HG02642 (cell line): ENCODE results near the gene PCYT1B.
"Not testable (repeated sequence)": the region's sequence is repeated elsewhere in the genome, so short reads cannot be mapped to it uniquely, and the experiment has no call there.

Experiments used
- ATAC-seq: cut with Tn5 transposase; IDR thresholded peaks from one replicate; pipeline ENCODE4 v1.9.1; 2021; ENCODE audit warnings: mild to moderate bottlenecking; ENCODE audit not compliant: unreplicated experiment, poor library complexity

The PCYT1B gene

DNA sequence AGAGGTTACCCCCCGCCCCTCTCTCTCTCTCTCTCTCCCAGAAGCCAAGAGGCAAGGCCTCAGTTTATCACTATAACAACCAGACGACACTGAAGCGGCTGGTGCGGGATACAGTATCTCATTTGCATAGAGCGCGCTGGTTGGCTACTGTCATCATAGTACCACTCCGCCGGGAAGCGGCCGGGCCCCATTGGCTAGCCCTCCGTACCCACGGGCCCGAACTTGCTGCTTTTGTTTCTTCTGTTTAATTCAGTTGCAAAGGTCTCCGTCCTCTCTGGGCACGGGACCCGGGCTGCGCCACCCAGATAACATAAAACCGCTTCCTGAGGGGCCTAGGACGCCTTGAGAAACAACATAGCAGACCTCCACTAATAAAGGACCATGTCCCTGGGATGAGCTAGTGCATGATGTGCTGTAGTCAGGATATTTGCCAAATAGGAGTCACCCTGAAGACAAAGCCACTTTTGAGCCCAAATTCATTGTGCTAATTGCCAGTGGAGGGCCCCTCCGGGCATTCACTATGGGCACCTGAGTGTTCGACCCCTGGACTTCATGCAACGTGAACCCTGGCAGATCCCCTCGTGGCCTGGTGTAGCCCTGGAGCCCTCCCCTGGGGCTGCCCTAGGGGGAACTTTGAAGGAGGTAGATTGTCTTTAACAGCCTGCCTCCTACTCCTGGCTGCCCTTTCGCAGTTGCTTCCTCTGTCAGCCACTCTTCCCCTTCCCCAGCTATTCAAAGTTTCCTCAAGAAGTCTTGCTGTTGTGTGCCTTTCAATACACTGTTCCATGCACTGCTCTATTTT is at the start of gene PCYT1B:
Gene PCYT1B, minus strand, starts transcription at position 91 of the 802 bp plus-strand sequence. CDS start 242 bp downstream, outside the sequence.
- ATAC-seq = peak; percentile 88

DNA sequence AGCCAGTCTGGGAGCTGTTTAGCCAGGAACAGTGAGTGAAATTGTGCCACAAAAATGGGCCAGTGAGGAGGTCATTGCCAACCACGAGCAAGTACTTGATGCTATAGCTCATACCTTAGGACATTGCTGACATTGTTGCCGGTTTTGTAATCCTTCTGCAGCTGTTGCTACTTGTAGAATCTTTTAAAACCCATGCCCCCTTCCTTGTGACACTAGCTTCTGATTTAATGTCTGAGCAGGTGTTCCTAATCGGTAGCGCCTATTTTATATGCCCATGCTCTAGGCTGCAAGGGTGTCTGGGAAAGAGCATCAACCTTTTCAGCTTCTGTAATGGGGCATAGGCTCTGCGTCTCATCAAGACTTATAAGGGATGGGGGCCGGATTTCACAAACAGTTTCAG is 49.1 kb upstream of the PCYT1B start:
- no peak for ATAC-seq

DNA sequence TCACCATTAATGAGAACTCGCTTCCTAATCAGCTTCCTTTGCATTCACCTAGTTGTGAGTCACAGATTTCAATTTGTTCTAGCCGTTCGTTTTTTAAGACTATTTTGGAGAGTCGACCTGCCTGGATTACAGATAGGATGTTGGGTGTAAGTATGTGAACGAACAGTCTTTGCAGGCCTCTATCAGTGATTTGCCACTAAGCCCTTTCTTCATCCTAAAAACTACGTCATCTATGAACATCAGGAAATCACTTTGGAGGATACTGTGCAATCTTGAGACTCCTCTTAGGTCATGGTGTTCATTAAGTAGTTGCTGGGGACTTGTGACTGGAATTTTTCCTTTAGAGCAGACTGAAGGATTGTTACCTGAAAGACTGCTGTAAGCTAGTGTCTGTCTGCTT is 47.7 kb upstream of the PCYT1B start:
- ATAC-seq = no peak

DNA sequence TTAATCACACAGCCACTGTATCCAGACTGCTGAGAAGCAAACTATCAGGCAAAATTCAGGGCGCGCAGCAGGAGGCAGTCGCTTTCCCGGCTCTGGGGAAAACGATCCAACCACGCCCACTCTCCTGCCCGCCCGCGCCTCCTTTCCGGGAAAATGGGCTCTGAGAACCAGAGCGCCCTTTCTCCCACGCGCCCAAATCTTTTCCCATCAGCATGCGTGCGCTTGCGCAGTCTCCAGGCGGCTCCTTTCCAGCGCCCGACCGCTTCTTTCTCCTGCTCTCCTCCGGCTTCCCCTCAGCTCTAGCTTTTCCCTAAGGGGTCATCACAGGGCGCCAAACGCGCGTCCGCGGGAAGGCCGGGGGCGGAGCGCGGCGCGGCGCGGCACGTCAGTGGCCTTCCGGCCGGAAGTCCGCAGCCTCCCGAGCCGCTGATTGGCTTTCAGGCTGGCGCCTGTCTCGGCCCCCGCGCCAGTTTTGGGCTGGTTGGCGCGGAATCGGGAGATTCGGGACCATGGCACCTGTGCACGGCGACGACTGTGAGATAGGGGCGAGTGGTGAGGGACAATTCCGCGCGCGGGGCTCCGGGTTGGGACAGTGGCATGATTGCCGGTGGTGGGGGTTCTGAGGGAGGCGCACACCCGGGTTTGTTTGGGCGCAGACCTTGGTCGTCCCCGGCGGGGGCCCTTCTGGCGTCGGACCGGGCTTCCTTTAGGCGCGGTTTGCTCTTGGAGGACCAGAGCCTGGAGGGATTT is 46.5 kb upstream of the PCYT1B start, which contains the start of gene POLA1:
Gene POLA1, plus strand, starts transcription at position 466 of the 750 bp plus-strand sequence. Its CDS starts 44 bp downstream, at position 510.
- ATAC-seq = peak; percentile 98

DNA sequence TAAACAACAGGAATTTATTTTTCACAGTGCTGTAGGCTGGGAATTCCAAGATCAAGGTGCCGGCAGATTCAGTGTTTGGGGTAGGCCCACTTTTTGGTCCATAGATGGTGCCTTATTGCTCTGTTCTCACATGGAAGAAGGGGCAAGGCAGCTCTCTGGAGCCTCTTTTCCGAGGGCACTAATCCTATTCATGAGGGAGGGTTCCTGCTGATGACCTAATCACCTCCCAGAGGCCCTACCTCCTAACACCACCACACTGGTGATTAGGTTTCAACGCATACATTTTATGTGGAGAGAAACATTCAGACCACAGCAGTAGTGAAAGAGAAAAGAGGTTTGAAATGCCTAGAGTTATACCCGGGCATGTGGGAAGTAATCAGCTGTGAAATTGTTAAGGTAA is 45.2 kb upstream of the PCYT1B start:
- ATAC-seq = no peak

DNA sequence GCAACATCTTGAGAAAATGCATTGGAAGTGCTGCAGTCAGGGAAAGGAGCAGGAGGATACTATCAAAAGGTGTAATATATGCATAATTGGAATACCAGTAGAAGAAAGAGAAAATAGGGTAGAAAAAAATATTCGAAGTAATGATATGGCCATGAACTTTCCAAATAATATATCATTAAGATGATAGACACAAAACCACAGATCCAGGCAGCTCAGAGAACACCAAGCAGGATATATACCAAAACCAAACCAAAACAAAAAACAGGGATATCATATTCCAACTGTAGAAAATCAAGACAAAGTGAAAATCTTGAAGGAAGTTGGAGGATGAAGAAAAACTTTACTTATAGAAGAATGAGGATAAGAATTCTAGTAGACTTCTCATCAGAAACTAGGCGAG is 36.9 kb upstream of the PCYT1B start:
- ATAC-seq = no peak

DNA sequence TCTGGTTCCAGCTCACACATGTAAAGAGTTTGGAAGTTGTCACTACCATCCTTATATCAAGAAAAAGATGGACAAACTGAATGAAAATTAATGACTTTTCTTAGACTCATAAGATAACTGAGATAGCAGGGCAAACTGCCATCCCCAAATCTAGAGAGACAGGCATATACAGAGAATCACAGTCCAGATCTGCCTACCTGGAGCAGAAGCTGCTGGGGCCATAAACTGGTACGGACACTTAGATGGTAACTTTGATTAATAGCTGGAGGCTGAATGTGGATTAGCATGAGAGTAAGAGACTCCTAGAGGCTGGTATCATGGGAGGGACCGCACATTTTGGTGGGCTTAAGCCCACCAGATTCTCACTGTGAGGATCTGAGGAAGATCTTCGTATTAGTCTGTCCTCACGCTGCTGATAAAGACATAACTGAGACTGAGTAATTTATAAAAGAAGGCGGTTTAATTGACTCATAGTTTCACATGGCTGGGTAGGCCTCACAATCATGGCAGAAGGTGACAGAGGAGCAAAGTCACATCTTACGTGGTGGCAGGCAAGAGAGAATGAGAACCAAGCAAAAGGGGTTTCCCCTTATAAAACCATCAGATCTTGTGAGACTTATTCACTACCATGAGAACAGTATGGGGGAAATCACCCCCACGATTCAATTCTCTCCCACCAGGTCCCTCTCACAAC is 35.7 kb upstream of the PCYT1B start:
- no peak for ATAC-seq

DNA sequence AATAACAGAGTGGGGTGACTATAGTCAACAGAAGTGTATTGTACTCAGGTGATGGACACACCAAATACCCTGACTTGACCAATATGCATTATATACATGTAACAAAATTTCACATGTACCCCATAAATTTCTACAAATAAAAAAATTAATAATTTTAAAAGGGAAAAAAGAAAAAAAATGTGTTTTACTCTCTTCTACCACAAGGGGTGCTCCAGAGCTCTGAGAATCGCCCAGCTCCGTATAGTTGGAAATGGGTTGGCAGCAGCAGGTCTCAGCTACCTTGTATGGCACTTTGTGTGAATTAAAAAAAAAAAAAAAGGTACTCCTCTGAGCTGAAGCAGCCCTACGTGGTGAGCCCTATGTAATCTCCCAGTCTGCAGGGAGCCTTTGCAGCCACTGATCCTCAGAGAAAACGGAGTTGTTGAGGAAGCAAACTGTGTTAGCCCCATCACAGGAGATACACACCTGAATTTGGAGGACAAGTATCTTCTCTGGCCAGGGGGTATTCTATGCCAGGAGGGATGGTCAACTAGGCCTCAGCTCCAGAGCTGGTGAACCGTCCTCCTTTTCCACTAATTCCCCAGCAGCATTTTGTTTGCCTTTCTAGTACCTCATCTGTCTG is 29.4 kb upstream of the PCYT1B start:
- no peak for ATAC-seq

DNA sequence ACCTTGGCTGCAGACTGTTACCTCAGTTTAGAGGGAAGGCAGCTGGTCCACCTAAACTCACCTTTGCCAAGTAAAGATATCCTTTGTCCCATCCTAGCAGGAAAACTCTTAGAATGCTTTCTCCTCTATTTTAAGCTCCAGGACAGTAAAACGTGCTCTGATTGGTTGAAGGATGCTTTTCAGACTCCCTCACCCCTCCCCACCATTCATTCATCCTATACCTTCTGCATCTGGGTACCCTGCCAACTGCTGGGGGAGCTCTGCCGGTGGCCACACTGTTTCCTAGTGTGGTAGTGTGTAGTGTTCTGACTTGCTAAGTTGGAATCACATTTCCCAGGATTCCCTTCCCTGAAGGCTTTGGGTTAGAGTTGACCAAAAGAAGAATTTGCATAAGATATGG is 26.3 kb upstream of the PCYT1B start:
- ATAC-seq = no peak

DNA sequence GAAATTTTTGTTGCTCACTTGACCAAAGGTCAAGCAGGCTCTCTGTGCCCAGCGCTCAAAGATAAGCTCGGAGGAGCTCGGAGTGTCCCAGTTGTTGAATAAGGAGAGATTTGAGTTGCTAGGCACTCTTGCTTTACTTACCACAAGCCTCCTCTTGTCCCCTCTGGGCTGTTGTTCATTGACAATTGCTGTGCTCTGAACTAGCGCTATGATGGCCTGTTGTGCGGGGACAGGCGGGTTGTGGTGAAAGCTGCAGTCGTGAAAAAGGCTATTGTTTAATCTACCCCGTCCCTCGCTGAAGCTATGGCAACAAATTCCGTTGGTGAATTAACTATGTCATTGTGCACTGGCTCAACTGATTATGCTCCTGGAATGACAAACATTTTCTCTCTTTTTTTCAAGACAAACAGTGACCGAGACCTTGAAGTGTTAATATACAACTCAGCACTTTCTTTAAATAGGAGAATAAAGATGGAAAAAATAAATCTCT is 25.6 kb upstream of the PCYT1B start:
- ATAC-seq = no peak

DNA sequence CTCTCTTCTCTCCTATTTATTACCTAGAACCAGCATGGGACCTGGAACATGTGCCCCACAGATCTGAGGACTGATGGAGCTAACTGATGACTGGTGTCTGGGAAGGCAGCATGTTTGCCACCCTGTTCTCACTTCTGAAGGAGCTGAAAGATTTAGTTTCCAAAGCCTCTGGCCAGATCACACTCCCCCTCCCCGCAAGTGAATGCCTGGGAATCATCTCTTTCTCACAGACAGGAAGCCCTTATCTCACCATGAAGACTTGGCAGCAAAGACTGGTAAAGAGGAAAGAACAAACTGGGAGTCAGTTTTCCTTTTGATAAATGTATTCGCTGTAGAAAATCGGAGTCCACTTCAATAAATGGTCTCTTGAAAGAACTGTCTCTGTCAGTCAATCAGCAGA is 21.0 kb upstream of the PCYT1B start:
- no peak for ATAC-seq

DNA sequence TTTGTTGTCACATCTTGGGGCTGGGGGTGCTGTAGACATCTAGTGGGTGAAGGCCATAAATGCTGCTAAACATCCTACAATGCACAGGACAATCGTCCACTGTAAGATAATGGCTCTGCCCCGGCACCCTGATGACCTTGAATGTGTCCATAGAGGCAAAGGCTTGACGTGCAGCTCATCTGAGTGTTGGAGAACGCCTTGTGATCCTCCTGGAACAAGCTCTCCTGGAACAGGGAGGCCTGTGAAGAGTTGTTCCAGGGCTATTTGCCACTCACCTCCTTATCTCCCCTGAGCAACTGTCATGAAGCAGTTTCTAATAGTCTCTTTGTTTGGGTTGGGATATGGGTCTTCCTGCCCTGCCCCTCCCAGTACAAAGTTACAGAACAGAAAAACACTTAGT is 15.2 kb upstream of the PCYT1B start:
- ATAC-seq = no peak

DNA sequence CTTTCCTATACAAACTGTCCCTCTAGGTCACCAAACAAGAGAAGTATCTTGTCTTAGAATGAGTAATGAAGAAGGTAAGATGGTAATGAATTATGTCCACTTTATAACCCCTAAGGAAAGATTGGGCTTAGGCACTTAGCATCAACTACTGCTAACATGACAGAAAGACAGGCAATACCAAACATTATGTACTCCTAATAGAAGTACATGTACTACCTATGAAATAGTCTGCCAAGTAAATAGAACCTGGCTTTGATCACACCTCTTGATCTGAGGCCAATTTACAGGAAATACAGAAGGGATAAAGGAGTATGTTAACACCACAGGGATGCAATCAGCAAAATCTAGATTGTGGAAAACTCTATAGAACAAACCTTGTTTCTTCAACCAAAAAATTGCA is 14.1 kb upstream of the PCYT1B start:
- no peak for ATAC-seq

DNA sequence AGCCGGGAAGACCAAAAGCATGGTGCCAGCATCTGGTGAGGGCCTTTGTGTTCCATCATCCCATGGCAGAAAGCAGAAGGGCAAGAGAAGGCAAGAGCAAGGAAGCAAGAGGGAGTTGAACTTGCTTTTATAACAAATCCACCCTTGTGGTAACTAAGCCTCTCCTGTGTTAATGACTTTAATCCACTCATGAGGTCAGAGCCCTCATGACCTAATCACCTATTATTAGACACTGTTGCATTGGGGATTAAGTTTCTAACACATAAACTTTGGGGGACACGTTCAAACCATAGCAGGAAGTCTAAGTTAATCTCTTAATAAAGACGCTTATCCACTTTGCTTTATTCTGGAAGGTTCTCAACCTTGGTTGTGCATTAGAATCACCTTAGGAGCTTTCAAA is 12.5 kb upstream of the PCYT1B start:
- no peak for ATAC-seq

DNA sequence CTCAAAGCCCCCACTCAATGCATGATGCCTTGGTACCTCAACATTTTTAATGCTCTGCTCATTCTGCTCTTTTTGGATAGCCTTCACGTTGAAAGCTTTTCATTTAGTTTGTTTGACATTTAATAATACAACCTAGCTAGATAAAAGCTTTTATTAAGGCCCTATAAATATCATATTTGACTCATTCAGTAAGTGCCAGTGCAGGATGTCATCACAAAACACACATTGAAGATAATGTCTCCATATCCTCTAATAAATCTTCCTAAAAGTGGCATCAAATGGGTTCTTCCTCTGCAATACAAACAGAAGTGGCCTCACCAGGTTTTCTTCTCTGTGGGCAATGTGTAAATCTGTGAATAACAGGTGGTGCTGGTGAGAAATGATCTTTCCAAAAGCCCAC is 12.0 kb upstream of the PCYT1B start:
- ATAC-seq = no peak

DNA sequence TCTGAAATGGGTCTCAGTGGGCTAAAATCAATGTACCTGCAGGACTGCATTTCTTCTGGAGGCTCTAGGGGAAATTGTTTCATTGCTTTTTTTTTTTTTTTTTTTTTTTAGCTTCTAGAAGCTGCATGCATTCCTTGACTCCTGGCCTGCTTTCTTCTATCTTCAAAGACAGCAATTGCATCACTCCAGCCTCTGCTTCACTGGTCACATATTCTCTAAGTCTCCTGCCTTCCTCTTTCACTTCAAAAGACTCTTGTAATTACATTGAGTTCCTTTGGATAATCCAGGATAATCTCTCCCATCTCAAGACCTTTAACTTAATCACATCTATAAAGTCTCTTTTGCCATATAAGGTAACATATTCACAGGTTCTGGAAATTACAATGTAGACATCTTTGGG is 11.3 kb upstream of the PCYT1B start:
- no peak for ATAC-seq

DNA sequence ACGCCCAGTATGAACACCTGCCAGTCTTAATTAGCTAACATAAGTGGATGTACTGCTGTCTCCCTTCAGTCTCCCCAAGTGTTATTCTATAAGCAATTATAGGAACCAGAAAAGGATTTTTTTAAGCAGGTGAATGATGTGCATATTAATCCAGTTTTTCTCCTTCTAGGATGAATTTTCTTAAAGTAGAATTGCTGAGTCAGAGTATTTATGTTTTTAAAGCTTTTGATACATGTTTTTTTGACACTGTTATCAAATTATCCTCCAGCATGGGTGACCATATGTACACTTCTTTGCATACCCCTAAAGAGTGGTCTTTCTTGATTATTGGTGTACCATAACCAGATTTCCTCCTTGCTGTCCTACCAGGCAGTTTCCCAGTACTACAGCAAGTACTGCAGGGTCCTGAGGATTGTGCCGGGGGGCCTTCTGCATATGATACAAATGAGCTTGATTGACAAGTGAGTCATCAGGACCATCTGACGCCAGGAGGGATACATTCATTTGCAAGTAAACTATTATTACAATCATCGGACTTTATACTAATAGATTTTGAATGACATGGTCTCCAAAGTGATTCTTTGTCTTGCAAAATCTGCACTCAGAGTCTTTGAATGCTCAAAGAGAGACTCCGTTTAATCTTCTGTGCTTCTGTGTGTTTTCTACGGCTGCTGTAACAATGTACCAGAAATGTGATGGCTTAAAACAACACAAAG is 10.7 kb upstream of the PCYT1B start:
- no peak for ATAC-seq

DNA sequence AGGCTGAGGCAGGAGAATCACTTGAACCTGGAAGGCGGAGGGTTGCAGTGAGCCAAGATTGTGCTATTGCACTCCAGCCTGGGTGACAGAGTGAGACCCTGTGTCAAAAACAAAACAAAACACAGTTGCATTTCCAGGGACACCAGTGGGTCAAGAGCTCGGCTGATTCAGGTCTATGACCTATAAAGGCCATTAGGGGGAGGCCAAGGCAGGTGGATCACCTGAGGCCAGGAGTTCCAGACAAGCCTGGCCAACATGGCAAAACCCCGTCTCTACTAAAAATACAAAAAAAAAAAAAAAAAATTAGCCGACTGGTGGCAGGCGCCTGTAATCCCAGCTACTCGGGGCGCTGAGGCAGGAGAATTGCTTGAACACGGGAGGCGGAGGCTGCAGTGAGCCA is 8.5 kb upstream of the PCYT1B start:
- not testable (repeated sequence) for ATAC-seq

DNA sequence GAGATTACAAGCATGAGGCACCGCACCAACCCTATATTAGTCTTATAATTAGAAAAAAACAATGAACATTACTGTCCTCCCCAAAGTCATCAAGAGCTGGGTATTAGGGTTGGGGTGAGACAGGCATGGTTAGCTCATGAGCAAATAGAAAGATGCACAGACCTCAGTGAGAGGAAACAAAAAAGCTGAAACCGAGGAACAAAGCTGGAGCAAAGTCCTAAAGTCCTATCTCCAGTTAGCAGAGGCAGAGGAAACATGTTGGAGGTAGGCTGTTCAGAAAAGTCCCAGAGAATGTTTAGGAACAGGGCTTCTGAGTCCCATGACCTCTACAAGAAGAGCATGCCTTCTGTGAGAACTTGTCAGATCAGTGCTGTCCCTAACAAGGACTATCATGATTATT is 4.6 kb upstream of the PCYT1B start:
- no peak for ATAC-seq

DNA sequence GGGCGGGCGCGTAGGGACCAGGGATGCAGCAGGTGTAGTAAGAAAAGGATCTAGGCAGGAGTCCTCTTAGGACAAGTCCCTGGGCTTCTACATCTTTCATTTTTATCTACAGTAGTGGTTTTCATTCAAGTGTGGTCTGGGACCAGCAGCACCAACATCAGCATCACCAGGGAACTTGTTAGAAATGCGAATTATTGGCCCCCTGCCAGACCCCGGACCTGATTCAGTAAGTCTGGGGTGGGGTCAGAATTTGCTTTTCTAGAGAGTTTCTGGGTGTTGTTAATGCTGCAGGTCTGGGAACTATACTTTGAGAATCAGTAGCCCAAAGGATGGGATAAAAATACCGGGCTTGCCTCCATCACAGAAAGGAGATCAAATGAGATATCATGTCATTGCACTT is 1.3 kb upstream of the PCYT1B start:
- ATAC-seq = no peak
